ENCODE measurements around the gene ZNF740. TPM values are rescaled to one million over a fixed set of nuclear protein-coding genes. Genes with fewer than 3 reads are reported as not detected.
A peak's percentile ranks its signal among the peaks of the same experiment; 100 is the strongest.
"Not testable (repeated sequence)": the region's sequence is repeated elsewhere in the genome, so short reads cannot be mapped to it uniquely, and the experiment has no call there.

The ZNF740 gene
- total RNA-seq, 2 experiments from 2014 or later = 31.3 to 35.9 TPM

- Mint-ChIP-seq H3K4me3 (no peak overlapping the region), H3K27ac (no peak overlapping the region), H3K4me1 (ENCODE audit: low read depth) (peaks cover 18% of the 10 kb centered on the region), H3K27me3 (no peaks in the 10 kb centered on the region), H3K36me3 (ENCODE audit: low read depth) (peaks cover 8% of the 10 kb centered on the region), H3K9me3 (no peaks in the 10 kb centered on the region)
- CTCF ChIA-PET = interaction anchor here (0.7 to 17.7 kb wide), 4 partner anchors 11 to 110 kb away, joined by 3 to 199 read pairs (median 4); no protein-coding TSS in a partner anchor
- POLR2A ChIA-PET = interaction anchor here (1.0 to 1.6 kb wide), 2 partner anchors 11 to 20 kb away, joined by 3 to 5 read pairs; no protein-coding TSS in a partner anchor
- no peak for ATAC-seq
- TF ChIP-seq CTCF (IDR thresholded peaks at IDR 0.05) = no peak
- DNase-seq = no peak
- intact Hi-C loops (cut with micrococcal nuclease) = no loop called here
Observed at GRCh38 chr12:53176750-53177149, 3.8 kb upstream of the ZNF740 start.

- ChIA-PET CTCF (interaction anchor here (17.7 kb wide), 1 partner anchor 17 kb away, joined by 199 read pairs; no protein-coding TSS in a partner anchor), POLR2A (interaction anchor here (1.0 to 1.6 kb wide), 2 partner anchors 10 to 19 kb away, joined by 3 to 5 read pairs; no protein-coding TSS in a partner anchor)
- ATAC-seq; H3K27ac Mint-ChIP-seq; H3K9me3 Mint-ChIP-seq; DNase-seq; intact Hi-C loops (cut with micrococcal nuclease); H3K27me3 Mint-ChIP-seq; H3K4me3 Mint-ChIP-seq: not testable (repeated sequence)
- peaks cover 25% of the 10 kb centered on the region for H3K4me1 Mint-ChIP-seq (ENCODE audit: low read depth)
- H3K36me3 Mint-ChIP-seq (ENCODE audit: low read depth) = peaks cover 15% of the 10 kb centered on the region
Observed at GRCh38 chr12:53177447-53177846, 3.1 kb upstream of the ZNF740 start.

- H3K27ac Mint-ChIP-seq = peak overlapping the region; percentile 96
Observed at GRCh38 chr12:53178803-53179202, 1.7 kb upstream of the ZNF740 start.

GRCh38 chr12:53179687-53180219 is 769 bp upstream of the ZNF740 start:
- ATAC-seq (peak; percentile 7), DNase-seq (no peak)
- Mint-ChIP-seq H3K27ac (peak overlapping the region; percentile 96), H3K27me3 (no peaks in the 10 kb centered on the region), H3K4me3 (peak overlapping the region; percentile 89), H3K9me3 (no peaks in the 10 kb centered on the region), H3K36me3 (ENCODE audit: low read depth) (peaks cover 27% of the 10 kb centered on the region), H3K4me1 (ENCODE audit: low read depth) (peaks cover 45% of the 10 kb centered on the region)
- intact Hi-C loops (cut with micrococcal nuclease) = no loop called here
- no peak for TF ChIP-seq CTCF (IDR thresholded peaks at IDR 0.05)
- ChIA-PET POLR2A (interaction anchor here (0.6 to 6.7 kb wide), 13 partner anchors 12 to 194 kb away, joined by 3 to 91 read pairs (median 9); partner anchors contain the start of genes AAAS, ESPL1, IGFBP6 and MYG1), CTCF (interaction anchor here (0.7 to 17.7 kb wide), 14 partner anchors 8 to 148 kb away, joined by 3 to 199 read pairs (median 8); partner anchors contain the start of genes AAAS, ESPL1 and SOAT2)

More at GRCh38 chr12:53178803-53179202, 1.7 kb upstream of the ZNF740 start:
- POLR2A ChIA-PET = interaction anchor here (4.6 kb wide), 1 partner anchor 13 kb away, joined by 40 read pairs; no protein-coding TSS in a partner anchor
- Mint-ChIP-seq H3K4me3 (peak overlapping the region; percentile 89), H3K36me3 (ENCODE audit: low read depth) (peaks cover 26% of the 10 kb centered on the region), H3K4me1 (ENCODE audit: low read depth) (peaks cover 37% of the 10 kb centered on the region)
- DNase-seq; H3K9me3 Mint-ChIP-seq; intact Hi-C loops (cut with micrococcal nuclease); H3K27me3 Mint-ChIP-seq; ATAC-seq: not testable (repeated sequence)
- CTCF ChIA-PET = interaction anchor here (1.6 to 17.7 kb wide), 2 partner anchors 18 to 89 kb away, joined by 11 to 199 read pairs; partner anchors contain the start of gene ESPL1

- H3K4me3 Mint-ChIP-seq = peak overlapping the region; percentile 89
- no peaks in the 10 kb centered on the region for H3K27me3 Mint-ChIP-seq
- H3K4me1 Mint-ChIP-seq (ENCODE audit: low read depth) = peaks cover 50% of the 10 kb centered on the region
- H3K27ac Mint-ChIP-seq = peak overlapping the region; percentile 91
- ChIA-PET CTCF (interaction anchor here (0.9 to 17.7 kb wide), 18 partner anchors 9 to 164 kb away, joined by 3 to 199 read pairs (median 6); partner anchors contain the start of genes AAAS, ESPL1 and SOAT2), POLR2A (interaction anchor here (1.0 to 6.7 kb wide), 17 partner anchors 10 to 142 kb away, joined by 3 to 91 read pairs (median 7); partner anchors contain the start of genes ESPL1, IGFBP6, ITGB7 and MYG1)
- DNase-seq = peak; percentile 79
- peak; percentile 50 for ATAC-seq
- no peaks in the 10 kb centered on the region for H3K9me3 Mint-ChIP-seq
- H3K36me3 Mint-ChIP-seq (ENCODE audit: low read depth) = peaks cover 38% of the 10 kb centered on the region
- intact Hi-C loops (cut with micrococcal nuclease) = no loop called here
- TF ChIP-seq CTCF (IDR thresholded peaks at IDR 0.05) = no peak
Observed at GRCh38 chr12:53180931-53181645, 566 bp downstream of the ZNF740 start.

Measured in activated CD8-positive, alpha-beta T cell treated with anti-CD3 and anti-CD28 coated beads for 36 hours (primary cell).